ENCODE results near the gene TGM4. TPM values are rescaled to one million over a fixed set of nuclear protein-coding genes. Genes with fewer than 3 reads are reported as not detected.
A peak's percentile ranks its signal among the peaks of the same experiment; 100 is the strongest.
"Not testable (repeated sequence)": the region's sequence is repeated elsewhere in the genome, so short reads cannot be mapped to it uniquely, and the experiment has no call there.

Gene TGM4
- total RNA-seq, 1 donor from 2014 or later: not detected

DNA sequence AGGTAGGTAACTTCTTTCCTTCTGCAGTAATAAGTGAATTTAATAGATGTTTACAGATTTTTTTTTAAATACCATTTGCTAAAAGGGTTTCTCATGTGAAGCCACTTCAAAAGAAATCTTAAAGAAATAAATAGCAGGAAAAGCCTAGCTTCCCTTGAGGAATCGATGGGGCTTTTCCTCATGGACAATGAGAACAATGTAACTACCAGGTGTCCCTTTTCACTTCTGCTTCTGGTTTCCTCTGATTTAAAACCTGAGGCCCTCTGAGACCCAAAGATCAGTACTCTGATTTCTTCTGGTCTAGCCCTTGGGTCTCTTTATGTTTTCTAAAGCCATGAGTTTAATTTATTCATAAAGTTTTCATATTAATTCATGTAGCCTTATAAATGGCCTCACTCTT, 25.8 kb upstream of the TGM4 start:
- TF ChIP-seq, protein P1, sequence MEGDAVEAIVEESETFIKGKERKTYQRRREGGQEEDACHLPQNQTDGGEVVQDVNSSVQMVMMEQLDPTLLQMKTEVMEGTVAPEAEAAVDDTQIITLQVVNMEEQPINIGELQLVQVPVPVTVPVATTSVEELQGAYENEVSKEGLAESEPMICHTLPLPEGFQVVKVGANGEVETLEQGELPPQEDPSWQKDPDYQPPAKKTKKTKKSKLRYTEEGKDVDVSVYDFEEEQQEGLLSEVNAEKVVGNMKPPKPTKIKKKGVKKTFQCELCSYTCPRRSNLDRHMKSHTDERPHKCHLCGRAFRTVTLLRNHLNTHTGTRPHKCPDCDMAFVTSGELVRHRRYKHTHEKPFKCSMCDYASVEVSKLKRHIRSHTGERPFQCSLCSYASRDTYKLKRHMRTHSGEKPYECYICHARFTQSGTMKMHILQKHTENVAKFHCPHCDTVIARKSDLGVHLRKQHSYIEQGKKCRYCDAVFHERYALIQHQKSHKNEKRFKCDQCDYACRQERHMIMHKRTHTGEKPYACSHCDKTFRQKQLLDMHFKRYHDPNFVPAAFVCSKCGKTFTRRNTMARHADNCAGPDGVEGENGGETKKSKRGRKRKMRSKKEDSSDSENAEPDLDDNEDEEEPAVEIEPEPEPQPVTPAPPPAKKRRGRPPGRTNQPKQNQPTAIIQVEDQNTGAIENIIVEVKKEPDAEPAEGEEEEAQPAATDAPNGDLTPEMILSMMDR (IDR thresholded peaks at IDR 0.05): no peak
- ATAC-seq (ENCODE audit: low read depth): no peak
- CTCF ChIA-PET: interaction anchor here (0.6 kb wide), 1 partner anchor 65 kb away, joined by 3 read pairs; no protein-coding TSS in a partner anchor
- Mint-ChIP-seq H3K36me3 (ENCODE audit: low read depth) (no peaks in the 10 kb centered on the region), H3K27me3 (no peaks in the 10 kb centered on the region), H3K9me3 (peaks cover 1% of the 10 kb centered on the region), H3K4me1 (no peaks in the 10 kb centered on the region), H3K27ac (no peak overlapping the region), H3K4me3 (no peak overlapping the region)
- DNase-seq: no peak
- intact Hi-C loops (cut with micrococcal nuclease): no loop called here
- POLR2A ChIA-PET: no interaction called here

DNA sequence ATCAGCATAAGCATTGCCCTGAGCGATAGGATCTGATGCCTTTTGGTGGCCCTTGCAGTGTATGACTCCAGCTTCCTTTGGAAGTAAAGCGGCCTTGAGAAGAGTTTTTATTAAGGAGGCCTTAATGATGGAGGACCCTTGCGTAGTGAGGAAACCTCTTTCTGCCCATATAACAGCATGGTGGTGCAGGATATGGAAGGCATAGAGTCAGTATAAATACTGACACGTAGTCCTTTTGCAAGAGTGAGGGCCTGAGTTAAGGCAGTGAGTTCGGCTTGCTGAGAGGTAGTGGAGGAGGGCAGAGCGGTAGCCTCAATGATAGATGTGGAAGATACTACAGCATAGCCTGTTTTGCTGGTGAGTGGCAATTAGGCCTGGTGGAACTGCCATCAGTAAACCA, 17.7 kb upstream of the TGM4 start:
- H3K27me3 Mint-ChIP-seq; CTCF ChIA-PET; H3K9me3 Mint-ChIP-seq; POLR2A ChIA-PET; DNase-seq; H3K4me3 Mint-ChIP-seq; intact Hi-C loops (cut with micrococcal nuclease); H3K36me3 Mint-ChIP-seq (ENCODE audit: low read depth); ATAC-seq (ENCODE audit: low read depth); H3K27ac Mint-ChIP-seq; H3K4me1 Mint-ChIP-seq: not testable (repeated sequence)

DNA sequence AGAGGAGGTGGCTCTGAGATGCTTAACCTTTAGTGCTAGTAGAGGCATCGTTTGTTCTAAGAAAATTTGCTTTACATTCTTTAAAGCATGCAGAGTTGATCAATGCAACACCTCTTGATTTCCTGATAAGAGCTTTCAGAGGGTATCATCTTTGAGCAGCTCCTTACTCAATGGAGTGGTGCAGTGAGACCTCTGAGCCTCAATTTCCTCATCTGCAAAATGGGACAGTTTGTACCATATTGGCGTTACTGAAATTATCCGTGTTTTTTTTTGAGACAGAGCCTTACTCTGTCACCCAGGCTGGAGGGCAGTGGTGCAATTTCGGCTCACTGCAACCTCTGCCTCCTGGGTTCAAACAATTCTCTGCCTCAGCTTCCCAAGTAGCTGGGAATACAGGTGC, 14.3 kb upstream of the TGM4 start:
- intact Hi-C loops (cut with micrococcal nuclease): loop anchor here (2.0 to 10.0 kb wide), 7 partner anchors 117 to 1238 kb away; partner anchors contain the start of genes ABHD5, ANO10, EXOSC7 and ZDHHC3
- Mint-ChIP-seq H3K4me3 (no peak overlapping the region), H3K9me3 (no peaks in the 10 kb centered on the region), H3K36me3 (ENCODE audit: low read depth) (peaks cover 2% of the 10 kb centered on the region), H3K27me3 (no peaks in the 10 kb centered on the region), H3K4me1 (peaks cover 17% of the 10 kb centered on the region), H3K27ac (no peak overlapping the region)
- ATAC-seq (ENCODE audit: low read depth): no peak
- ChIA-PET CTCF (no interaction called here), POLR2A (no interaction called here)
- TF ChIP-seq, protein P1 (IDR thresholded peaks at IDR 0.05): no peak
- DNase-seq: no peak

DNA sequence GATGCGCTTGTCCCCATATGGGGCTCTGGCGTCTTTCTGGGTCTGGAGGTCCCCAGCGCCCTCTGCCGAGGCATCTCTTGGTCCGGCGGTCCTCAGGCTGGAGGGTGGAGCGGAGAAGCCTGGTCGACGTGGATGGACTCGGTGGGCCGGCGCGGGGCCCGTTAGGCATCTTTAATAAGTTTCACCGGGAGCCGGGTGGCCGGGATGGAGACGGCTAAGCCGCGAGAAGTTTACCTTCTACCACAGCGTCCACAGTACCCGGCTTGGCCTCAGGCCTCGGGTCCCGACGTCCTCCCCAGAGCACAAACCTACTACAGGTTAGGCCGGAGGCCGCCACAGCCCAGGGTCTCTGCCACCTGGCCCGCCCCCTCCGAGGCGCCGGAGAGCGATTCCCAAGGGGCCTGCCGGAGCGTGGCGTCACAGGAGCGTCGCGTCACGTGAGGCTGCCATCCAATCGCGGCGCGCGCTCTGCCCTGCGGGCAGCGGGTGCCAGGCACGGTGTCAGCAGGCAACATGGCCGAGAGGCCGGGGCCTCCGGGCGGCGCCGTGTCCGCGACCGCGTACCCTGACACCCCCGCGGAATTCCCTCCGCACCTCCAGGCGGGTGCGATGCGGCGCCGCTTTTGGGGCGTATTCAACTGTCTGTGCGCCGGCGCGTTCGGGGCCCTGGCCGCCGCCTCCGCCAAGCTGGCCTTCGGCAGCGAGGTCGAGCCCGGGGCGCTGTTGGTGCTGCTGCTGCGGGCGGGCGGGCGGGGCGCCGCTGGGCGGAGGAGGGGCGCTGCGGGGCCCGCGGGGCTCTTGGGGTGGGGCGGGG, 12.8 kb upstream of the TGM4 start, which contains the start of gene TMEM42:
Gene TMEM42, plus strand, starts transcription at position 501 of the 814 bp plus-strand sequence. Its CDS starts 13 bp downstream, at position 514.
- intact Hi-C loops (cut with micrococcal nuclease): loop anchor here (1.0 to 10.0 kb wide), 11 partner anchors 100 to 1239 kb away; partner anchors contain the start of genes ABHD5, ANO10, EXOSC7 and KIAA1143
- H3K4me1 Mint-ChIP-seq: peaks cover 17% of the 10 kb centered on the region
- H3K36me3 Mint-ChIP-seq (ENCODE audit: low read depth): peaks cover 12% of the 10 kb centered on the region
- peak; percentile 90 for DNase-seq
- TF ChIP-seq, protein P1 (IDR thresholded peaks at IDR 0.05): no peak
- peak within 1 kb of the TSS; percentile 88 for H3K4me3 Mint-ChIP-seq
- peak; percentile 97 for ATAC-seq (ENCODE audit: low read depth)
- H3K27me3 Mint-ChIP-seq: no peaks in the 10 kb centered on the region
- H3K9me3 Mint-ChIP-seq: no peaks in the 10 kb centered on the region
- peak within 1 kb of the TSS; percentile 85 for H3K27ac Mint-ChIP-seq
- ChIA-PET CTCF (no interaction called here), POLR2A (interaction anchor here (1.0 to 1.8 kb wide), 5 partner anchors 100 to 523 kb away, joined by 3 to 10 read pairs (median 4); partner anchors contain the start of genes EXOSC7, KIAA1143, KIF15 and TCAIM)

DNA sequence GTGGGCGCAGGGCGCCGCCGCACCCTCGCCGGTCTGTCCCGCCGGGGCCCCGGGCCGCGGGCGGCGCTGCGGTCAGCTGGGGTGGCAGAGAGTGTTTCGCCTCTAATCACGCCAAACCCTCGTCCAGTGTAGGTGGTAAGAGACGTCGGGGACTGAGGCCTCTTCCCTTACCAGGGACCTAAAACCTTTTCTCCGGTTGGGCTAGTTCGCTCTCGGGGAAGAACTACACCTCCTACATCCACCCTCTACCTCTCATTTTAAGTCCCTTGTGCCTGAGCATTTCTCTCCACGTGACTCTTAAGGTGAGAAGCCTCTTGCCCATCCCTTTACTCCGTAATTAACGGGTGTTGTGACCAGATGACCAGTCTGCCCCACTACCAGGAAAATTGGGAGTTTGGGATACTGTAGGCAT, 12.2 kb upstream of the TGM4 start:
- Mint-ChIP-seq H3K27ac (peak overlapping the region; percentile 79), H3K36me3 (ENCODE audit: low read depth) (peaks cover 12% of the 10 kb centered on the region), H3K27me3 (no peaks in the 10 kb centered on the region), H3K9me3 (no peaks in the 10 kb centered on the region), H3K4me3 (peak overlapping the region; percentile 85), H3K4me1 (peaks cover 17% of the 10 kb centered on the region)
- no peak for ATAC-seq (ENCODE audit: low read depth)
- TF ChIP-seq, protein P1 (IDR thresholded peaks at IDR 0.05): no peak
- intact Hi-C loops (cut with micrococcal nuclease): loop anchor here (5.0 to 10.0 kb wide), 5 partner anchors 115 to 1240 kb away; partner anchors contain the start of genes ABHD5, ANO10, EXOSC7 and ZDHHC3
- DNase-seq: no peak
- POLR2A ChIA-PET: interaction anchor here (1.0 to 1.8 kb wide), 5 partner anchors 101 to 524 kb away, joined by 3 to 10 read pairs (median 4); partner anchors contain the start of genes EXOSC7, KIAA1143, KIF15 and TCAIM
- CTCF ChIA-PET: no interaction called here

All from activated B cell treated with CpG ODN at 0.5 μM for 24 hours (primary cell).